Vagina (tissue), 2 donors: Measurements from ENCODE around the gene SERTAD2. TPM values are rescaled to one million over a fixed set of nuclear protein-coding genes. Genes with fewer than 3 reads are reported as not detected.

ENCODE experiments used
- DNase-seq, 2 donors: peaks; one replicate each; pipeline ENCODE4 v3.0.0-alpha.2; 2017; ENCODE audit errors: extremely low spot score in 2 of 2
- H3K27ac ChIP-seq: fragments of 200-600 bp; sonication (generic); one replicate; pipeline ENCODE4 v1.5.1; 2019
- H3K27me3 ChIP-seq: fragments of 200-600 bp; sonication (generic); one replicate; pipeline ENCODE4 v1.5.1; 2019
- H3K36me3 ChIP-seq, 2 donors: fragments of 200-600 bp; sonication (generic); one replicate each; pipeline ENCODE4 v1.5.1; 2017 to 2019
- H3K4me1 ChIP-seq: fragments of 200-600 bp; sonication (generic); one replicate; pipeline ENCODE4 v1.5.1; 2019
- H3K4me3 ChIP-seq, 2 donors: fragments of 200-600 bp; sonication (generic); 1 replicate in 1 of 2; 2 replicates in 1 of 2; pipeline ENCODE4 v1.5.1; 2016 to 2019
- H3K9me3 ChIP-seq: fragments of 200-600 bp; sonication (generic); one replicate; pipeline ENCODE4 v1.5.1; 2019
- CTCF ChIP-seq, 3 experiments: fragments of 450-650 bp in 2 of 3; fragments of 200-600 bp in 1 of 3; sonication (generic) in 1 of 3; IDR thresholded peaks; one replicate each; pipeline ENCODE4 v1.5.1; 2017 to 2019; ENCODE audit warnings: antibody characterized with exemption in 3 of 3, mild to moderate bottlenecking in 2 of 3, moderate library complexity in 2 of 3
- POLR2A ChIP-seq, 2 donors: fragments of 450-650 bp; IDR thresholded peaks; one replicate each; pipeline ENCODE4 v1.6.1; 2017; ENCODE audit warnings: antibody characterized with exemption in 2 of 2, mild to moderate bottlenecking in 2 of 2, moderate library complexity in 2 of 2
- POLR2AphosphoS5 ChIP-seq, 2 donors: sonication (generic); formaldehyde crosslinking; IDR thresholded peaks; one replicate each; pipeline ENCODE4 v1.9.0; 2017; ENCODE audit warnings: antibody characterized with exemption in 2 of 2, mild to moderate bottlenecking in 2 of 2, low read depth in 1 of 2; ENCODE audit not compliant: insufficient read depth in 1 of 2
- intact Hi-C: fragments of 100-400 bp; cut with DNase I; formaldehyde crosslinking; loops from one replicate; pipeline ENCODE4 v1.15.1; 2023
- total RNA-seq: library from RNA; depleted of rRNA; stranded (reverse); fragments of >200 nt; gene quantifications from one replicate; pipeline ENCODE4 v1.2.3, GENCODE V29; 2016

Gene SERTAD2
- total RNA-seq, 1 donor from 2014 or later, result 19.2 TPM

GRCh38 chr2:64641599-64641998, 12.1 kb downstream of the SERTAD2 start:
- no peak for DNase-seq
- Histone ChIP-seq H3K27ac (no peak overlapping the region), H3K4me1 (peaks cover 85% of the 10 kb centered on the region), H3K27me3 (no peaks in the 10 kb centered on the region), H3K4me3 (no peak overlapping the region), H3K9me3 (no peaks in the 10 kb centered on the region), H3K36me3 (no peaks in the 10 kb centered on the region)
- TF ChIP-seq CTCF (IDR thresholded peaks at IDR 0.05) (no peak), POLR2A (IDR thresholded peaks at IDR 0.05) (no peak), POLR2AphosphoS5 (IDR thresholded peaks at IDR 0.05; ENCODE audit: insufficient read depth in 1 of 2, low read depth in 1 of 2) (no peak)
- intact Hi-C loops, result no loop called here

- H3K9me3 ChIP-seq, result no peaks in the 10 kb centered on the region
- H3K4me1 ChIP-seq, result peaks cover 86% of the 10 kb centered on the region
- intact Hi-C loops, result no loop called here
- TF ChIP-seq POLR2AphosphoS5 (IDR thresholded peaks at IDR 0.05; ENCODE audit: insufficient read depth in 1 of 2, low read depth in 1 of 2), result no peak
- no peak for TF ChIP-seq POLR2A (IDR thresholded peaks at IDR 0.05)
- TF ChIP-seq CTCF (IDR thresholded peaks at IDR 0.05), result no peak
- H3K27ac ChIP-seq, result peak overlapping the region; percentile 21
- no peaks in the 10 kb centered on the region for H3K27me3 ChIP-seq
- no peaks in the 10 kb centered on the region for H3K36me3 ChIP-seq
- DNase-seq, result no peak
- H3K4me3 ChIP-seq, result no peak overlapping the region
These were observed 13.3 kb downstream of the SERTAD2 start for GRCh38 chr2:64640153-64641044.

- Histone ChIP-seq H3K36me3 (peaks cover 0 to 7% of the 10 kb centered on the region in 2 donors), H3K27ac (peak overlapping the region; percentile 21), H3K4me3 (no peak overlapping the region), H3K4me1 (peaks cover 86% of the 10 kb centered on the region), H3K27me3 (no peaks in the 10 kb centered on the region), H3K9me3 (no peaks in the 10 kb centered on the region)
- intact Hi-C loops, result no loop called here
- TF ChIP-seq POLR2AphosphoS5 (IDR thresholded peaks at IDR 0.05; ENCODE audit: insufficient read depth in 1 of 2, low read depth in 1 of 2) (no peak), POLR2A (IDR thresholded peaks at IDR 0.05) (no peak), CTCF (IDR thresholded peaks at IDR 0.05) (no peak)
- DNase-seq, result no peak
These were observed 14.0 kb downstream of the SERTAD2 start for GRCh38 chr2:64639691-64640090.

GRCh38 chr2:64638502-64639120, 15.1 kb downstream of the SERTAD2 start:
- TF ChIP-seq POLR2AphosphoS5 (IDR thresholded peaks at IDR 0.05; ENCODE audit: insufficient read depth in 1 of 2, low read depth in 1 of 2) (peak in 1 of 2 donors; percentile 14), POLR2A (IDR thresholded peaks at IDR 0.05) (no peak)
- no peaks in the 10 kb centered on the region for H3K27me3 ChIP-seq
- H3K4me3 ChIP-seq, result no peak overlapping the region
- no peak for DNase-seq
- H3K27ac ChIP-seq, result no peak overlapping the region
- intact Hi-C loops, result no loop called here
- no peaks in the 10 kb centered on the region for H3K9me3 ChIP-seq
- peaks cover 0 to 11% of the 10 kb centered on the region in 2 donors for H3K36me3 ChIP-seq
- peaks cover 89% of the 10 kb centered on the region for H3K4me1 ChIP-seq

- no peaks in the 10 kb centered on the region for H3K27me3 ChIP-seq
- intact Hi-C loops, result no loop called here
- TF ChIP-seq POLR2A (IDR thresholded peaks at IDR 0.05), result no peak
- TF ChIP-seq POLR2AphosphoS5 (IDR thresholded peaks at IDR 0.05; ENCODE audit: insufficient read depth in 1 of 2, low read depth in 1 of 2), result no peak
- no peak for TF ChIP-seq CTCF (IDR thresholded peaks at IDR 0.05)
- H3K4me1 ChIP-seq, result peaks cover 90% of the 10 kb centered on the region
- H3K36me3 ChIP-seq, result peaks cover 0 to 11% of the 10 kb centered on the region in 2 donors
- no peaks in the 10 kb centered on the region for H3K9me3 ChIP-seq
- DNase-seq, result no peak
- no peak overlapping the region for H3K4me3 ChIP-seq
- H3K27ac ChIP-seq, result no peak overlapping the region
These were observed 15.8 kb downstream of the SERTAD2 start for GRCh38 chr2:64637931-64638330.
